Lung (tissue), 12 donors: ENCODE measurements around the gene PTPRN2. TPM values are rescaled to one million over a fixed set of nuclear protein-coding genes. Genes with fewer than 3 reads are reported as not detected.

Experiments used
- ATAC-seq: fragments of 200-7000 bp; cut with Tn5 transposase; one replicate; pipeline ENCODE4 v1.9.1; 2020; ENCODE audit warnings: moderate number of reproducible peaks; ENCODE audit not compliant: insufficient read depth, low FRiP score
- DNase-seq, 3 donors: peaks; one replicate each; pipeline ENCODE4 v3.0.0-alpha.2; 2013 to 2017
- H3K27ac ChIP-seq, 2 donors: one replicate each; pipeline ENCODE4 v1.5.1; 2013; ENCODE audit warnings: mild to moderate bottlenecking in 2 of 2, moderate library complexity in 2 of 2, control low read depth in 1 of 2, inconsistent platforms in 1 of 2, low read depth in 1 of 2, low read length in 1 of 2
- H3K27me3 ChIP-seq, 3 donors: one replicate each; pipeline ENCODE4 v1.5.1; 2013; ENCODE audit warnings: low read length in 2 of 3; ENCODE audit not compliant: control insufficient read depth in 3 of 3, insufficient read depth in 3 of 3
- H3K36me3 ChIP-seq, 4 donors: one replicate each; pipeline ENCODE4 v1.5.1; 2013; ENCODE audit warnings: low read length in 4 of 4, mild to moderate bottlenecking in 1 of 4, moderate library complexity in 1 of 4; ENCODE audit not compliant: control insufficient read depth in 4 of 4, insufficient read depth in 4 of 4
- H3K4me1 ChIP-seq, 5 donors: one replicate each; pipeline ENCODE4 v1.5.1; 2013; ENCODE audit warnings: low read length in 5 of 5, mild to moderate bottlenecking in 2 of 5, moderate library complexity in 1 of 5; ENCODE audit not compliant: control insufficient read depth in 5 of 5, insufficient read depth in 5 of 5
- H3K4me3 ChIP-seq: one replicate; pipeline ENCODE4 v1.5.1; 2013; ENCODE audit warnings: mild to moderate bottlenecking, control low read depth, moderate library complexity
- H3K9ac ChIP-seq, 2 donors: one replicate each; pipeline ENCODE4 v1.5.1; 2013; ENCODE audit warnings: low read length in 2 of 2, control low read depth in 1 of 2; ENCODE audit not compliant: insufficient read depth in 1 of 2
- H3K9me3 ChIP-seq, 4 donors: one replicate each; pipeline ENCODE4 v1.5.1; 2013; ENCODE audit warnings: low read length in 3 of 4, mild to moderate bottlenecking in 1 of 4, moderate library complexity in 1 of 4; ENCODE audit not compliant: control insufficient read depth in 4 of 4, insufficient read depth in 3 of 4
- WGBS, 2 donors: extraction: QIAGEN DNeasy Blood & Tissue Kit; methylation state at CpG; one replicate each; pipeline ENCODE4 v1.1.7; 2013; 5-methylcytosine and 5-hydroxymethylcytosine counted together
- polyA plus RNA-seq, 2 donors: library from polyadenylated mRNA; stranded (reverse); fragments of 200-250 nt; gene quantifications; one replicate each; pipeline ENCODE4 v1.2.1, GENCODE V29; 2013
- total RNA-seq, 2 donors: library from RNA; depleted of rRNA in 1 of 2; stranded (reverse); fragments of >200 nt in 1 of 2; gene quantifications; one replicate each; pipeline ENCODE4 v1.2.1, GENCODE V29; 2014 to 2021
- TF ChIP-seq, protein P1 (sequence below): IDR thresholded peaks from 2 replicates; pipeline ENCODE4 v1.5.1; 2012; ENCODE audit warnings: mild to moderate bottlenecking; ENCODE audit errors: control extremely low read depth, extremely low read depth
- donor health status: control.
- donor health status: control.
- donor health status: Bipolar disorder and iron deficiency.
- donor health status: healthy.
- donor health status: DM: yes; HTN: yes; CAD: no.

Gene PTPRN2
- total and polyA plus RNA-seq, 4 donors: 2.1 to 7.4 (median 4.4) TPM

DNA sequence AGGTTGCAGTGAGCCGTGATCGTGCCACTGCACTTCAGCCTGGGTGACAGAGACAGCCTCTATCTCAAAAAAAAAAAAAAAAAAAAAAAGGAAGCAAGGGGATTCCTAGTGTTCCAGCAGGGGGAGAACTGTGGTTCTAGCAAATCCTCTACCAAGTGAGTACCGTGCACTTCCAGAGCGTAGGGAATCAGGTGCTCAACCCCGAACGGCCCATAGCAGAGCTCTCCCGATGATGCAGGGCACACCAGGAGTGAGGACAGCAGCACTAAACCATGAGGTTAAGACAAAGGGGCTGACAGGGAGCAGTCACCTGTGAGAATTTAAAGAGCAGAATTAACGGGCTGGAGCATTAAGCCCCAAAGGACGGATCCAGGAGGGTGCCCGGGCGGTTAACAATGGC is 173.6 kb downstream of the PTPRN2 start:
- WGBS, 2 donors: 87% methylated on average over 11 of the region's 11 CpGs
- H3K4me3 ChIP-seq: no peak overlapping the region
- H3K9me3 ChIP-seq: peaks cover 0 to 10% (median 4%) of the 10 kb centered on the region in 4 donors
- DNase-seq (peak in 1 of 3 donors; percentile 12), ATAC-seq (no peak)
- no peaks in the 10 kb centered on the region for H3K27me3 ChIP-seq
- H3K4me1 ChIP-seq: peaks cover 0 to 5% (median 0%) of the 10 kb centered on the region in 5 donors
- TF ChIP-seq, protein P1, sequence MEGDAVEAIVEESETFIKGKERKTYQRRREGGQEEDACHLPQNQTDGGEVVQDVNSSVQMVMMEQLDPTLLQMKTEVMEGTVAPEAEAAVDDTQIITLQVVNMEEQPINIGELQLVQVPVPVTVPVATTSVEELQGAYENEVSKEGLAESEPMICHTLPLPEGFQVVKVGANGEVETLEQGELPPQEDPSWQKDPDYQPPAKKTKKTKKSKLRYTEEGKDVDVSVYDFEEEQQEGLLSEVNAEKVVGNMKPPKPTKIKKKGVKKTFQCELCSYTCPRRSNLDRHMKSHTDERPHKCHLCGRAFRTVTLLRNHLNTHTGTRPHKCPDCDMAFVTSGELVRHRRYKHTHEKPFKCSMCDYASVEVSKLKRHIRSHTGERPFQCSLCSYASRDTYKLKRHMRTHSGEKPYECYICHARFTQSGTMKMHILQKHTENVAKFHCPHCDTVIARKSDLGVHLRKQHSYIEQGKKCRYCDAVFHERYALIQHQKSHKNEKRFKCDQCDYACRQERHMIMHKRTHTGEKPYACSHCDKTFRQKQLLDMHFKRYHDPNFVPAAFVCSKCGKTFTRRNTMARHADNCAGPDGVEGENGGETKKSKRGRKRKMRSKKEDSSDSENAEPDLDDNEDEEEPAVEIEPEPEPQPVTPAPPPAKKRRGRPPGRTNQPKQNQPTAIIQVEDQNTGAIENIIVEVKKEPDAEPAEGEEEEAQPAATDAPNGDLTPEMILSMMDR: no peak
- H3K9ac ChIP-seq: no peak overlapping the region
- no peak overlapping the region for H3K27ac ChIP-seq
- H3K36me3 ChIP-seq: no peaks in the 10 kb centered on the region

DNA sequence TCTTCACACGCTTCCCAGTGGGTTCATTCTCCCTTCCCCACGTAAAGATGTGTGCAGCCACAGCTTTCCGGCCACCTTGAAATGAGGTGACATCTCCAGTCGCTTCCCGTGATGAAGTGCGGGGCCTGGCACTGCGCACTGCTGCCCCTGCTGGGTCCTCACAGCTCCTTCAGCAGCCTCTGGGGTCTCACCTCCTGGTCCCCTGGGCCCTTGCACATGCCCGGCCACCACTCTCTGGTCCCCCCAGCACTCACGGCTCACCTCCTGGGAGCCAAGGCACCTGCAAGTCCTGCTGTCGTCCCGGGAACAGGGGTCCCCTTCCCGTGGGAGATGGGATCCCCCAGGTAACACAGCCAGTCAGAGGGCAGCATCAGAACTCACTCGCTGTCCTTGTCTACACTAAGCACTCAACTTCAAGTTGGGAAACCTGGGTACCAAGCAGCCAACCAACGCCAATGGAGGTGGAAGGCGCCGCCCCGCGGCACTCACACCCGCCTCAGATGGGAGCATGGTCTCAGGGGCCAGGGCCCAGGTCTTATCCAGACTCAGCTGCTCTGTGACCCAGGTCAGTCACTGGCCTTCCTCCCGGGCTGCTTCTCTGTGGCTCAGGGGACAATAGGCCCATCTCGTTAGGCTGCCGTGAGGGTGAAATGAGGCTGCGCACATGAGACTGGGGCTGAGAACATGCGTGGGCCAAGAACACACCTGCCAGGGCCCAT is 176.2 kb downstream of the PTPRN2 start:
- H3K9me3 ChIP-seq: no peaks in the 10 kb centered on the region
- no peaks in the 10 kb centered on the region for H3K36me3 ChIP-seq
- no peak overlapping the region for H3K9ac ChIP-seq
- DNase-seq (no peak), ATAC-seq (no peak)
- no peak overlapping the region for H3K27ac ChIP-seq
- TF ChIP-seq, protein P1: no peak
- H3K27me3 ChIP-seq: no peaks in the 10 kb centered on the region
- no peak overlapping the region for H3K4me3 ChIP-seq
- WGBS, 2 donors: 92 to 94% methylated on average over 24 of the region's 24 CpGs
- peaks cover 0 to 5% (median 0%) of the 10 kb centered on the region in 5 donors for H3K4me1 ChIP-seq

DNA sequence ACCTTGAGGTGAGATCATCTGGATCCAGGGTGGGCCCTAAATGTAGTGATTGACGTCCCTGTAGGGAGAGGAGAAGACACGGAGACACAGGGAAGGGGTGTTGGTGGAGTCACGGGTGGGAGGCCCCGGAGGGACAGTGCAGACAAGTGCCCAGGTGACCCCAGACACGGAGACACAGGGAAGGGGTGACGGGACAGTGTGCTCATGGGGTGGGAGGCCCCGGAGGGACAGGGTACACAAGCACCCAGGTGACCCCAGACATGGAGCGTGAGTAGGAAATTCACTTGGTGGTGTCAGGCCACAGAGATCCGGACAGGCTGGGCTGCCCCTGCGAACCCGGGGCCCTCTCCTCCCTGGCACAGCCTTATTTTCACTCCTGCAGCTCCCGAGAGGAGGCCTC is 176.9 kb downstream of the PTPRN2 start:
- TF ChIP-seq, protein P1: no peak
- Histone ChIP-seq H3K4me1 (peaks cover 0 to 5% (median 0%) of the 10 kb centered on the region in 5 donors), H3K9ac (no peak overlapping the region), H3K9me3 (no peaks in the 10 kb centered on the region), H3K27me3 (no peaks in the 10 kb centered on the region), H3K36me3 (no peaks in the 10 kb centered on the region), H3K27ac (no peak overlapping the region), H3K4me3 (no peak overlapping the region)
- ATAC-seq: no peak
- no peak for DNase-seq
- 79 to 87% methylated on average over 12 of the region's 12 CpGs for WGBS, 2 donors
